Thyroid gland (tissue), 4 donors: ENCODE measurements around the gene FCRLB. TPM values are rescaled to one million over a fixed set of nuclear protein-coding genes. Genes with fewer than 3 reads are reported as not detected.

Source experiments
- DNase-seq, 2 donors: peaks; one replicate each; pipeline ENCODE4 v3.0.0-alpha.2; 2019
- H3K27ac ChIP-seq, 3 donors: fragments of 200-600 bp; sonication (generic); 1 replicate in 2 of 3; 2 replicates in 1 of 3; pipeline ENCODE4 v1.5.1; 2016 to 2019; ENCODE audit warnings: mild to moderate bottlenecking in 1 of 3, moderate library complexity in 1 of 3
- H3K27me3 ChIP-seq: fragments of 200-600 bp; sonication (generic); one replicate; pipeline ENCODE4 v1.5.1; 2019
- H3K36me3 ChIP-seq, 2 donors: fragments of 200-600 bp; sonication (generic); one replicate each; pipeline ENCODE4 v1.5.1; 2016 to 2019
- H3K4me1 ChIP-seq, 2 donors: fragments of 200-600 bp; sonication (generic); one replicate each; pipeline ENCODE4 v1.5.1; 2017 to 2019
- H3K4me3 ChIP-seq, 3 donors: fragments of 200-600 bp; sonication (generic); replicated peaks in 1 of 3; 1 replicate in 2 of 3; 2 replicates in 1 of 3; pipeline ENCODE4 v1.5.1; 2016; ENCODE audit warnings: mild to moderate bottlenecking in 1 of 3
- H3K9me3 ChIP-seq: fragments of 200-600 bp; sonication (generic); one replicate; pipeline ENCODE4 v1.5.1; 2017
- POLR2A ChIP-seq, 2 donors: fragments of 450-650 bp; IDR thresholded peaks; one replicate each; pipeline ENCODE4 v1.6.1; 2017; ENCODE audit warnings: antibody characterized with exemption in 2 of 2, mild to moderate bottlenecking in 2 of 2, moderate library complexity in 1 of 2
- WGBS, 2 donors: methylation state at CpG; one replicate each; pipeline ENCODE4 v1.1.5; 2017; 5-methylcytosine and 5-hydroxymethylcytosine counted together
- intact Hi-C: fragments of 100-400 bp; cut with DNase I; formaldehyde crosslinking; loops from one replicate; pipeline ENCODE4 v1.15.1; 2023
- total RNA-seq, 4 donors: library from RNA; depleted of rRNA; stranded (reverse); fragments of >200 nt; gene quantifications; one replicate each; pipeline ENCODE4 v1.2.3, GENCODE V29; 2016
- TF ChIP-seq, protein P1 (sequence below), 6 experiments: fragments of 200-600 bp in 3 of 6; fragments of 450-650 bp in 3 of 6; sonication (generic) in 3 of 6; IDR thresholded peaks; one replicate each; pipeline ENCODE4 v1.5.1; 2016 to 2019; ENCODE audit warnings: antibody characterized with exemption in 6 of 6, mild to moderate bottlenecking in 2 of 6, inconsistent platforms in 1 of 6, moderate library complexity in 1 of 6

FCRLB gene
- total RNA-seq, 4 donors from 2014 or later = 0.67 to 2.4 (median 0.89) TPM; not detected in 1

DNA sequence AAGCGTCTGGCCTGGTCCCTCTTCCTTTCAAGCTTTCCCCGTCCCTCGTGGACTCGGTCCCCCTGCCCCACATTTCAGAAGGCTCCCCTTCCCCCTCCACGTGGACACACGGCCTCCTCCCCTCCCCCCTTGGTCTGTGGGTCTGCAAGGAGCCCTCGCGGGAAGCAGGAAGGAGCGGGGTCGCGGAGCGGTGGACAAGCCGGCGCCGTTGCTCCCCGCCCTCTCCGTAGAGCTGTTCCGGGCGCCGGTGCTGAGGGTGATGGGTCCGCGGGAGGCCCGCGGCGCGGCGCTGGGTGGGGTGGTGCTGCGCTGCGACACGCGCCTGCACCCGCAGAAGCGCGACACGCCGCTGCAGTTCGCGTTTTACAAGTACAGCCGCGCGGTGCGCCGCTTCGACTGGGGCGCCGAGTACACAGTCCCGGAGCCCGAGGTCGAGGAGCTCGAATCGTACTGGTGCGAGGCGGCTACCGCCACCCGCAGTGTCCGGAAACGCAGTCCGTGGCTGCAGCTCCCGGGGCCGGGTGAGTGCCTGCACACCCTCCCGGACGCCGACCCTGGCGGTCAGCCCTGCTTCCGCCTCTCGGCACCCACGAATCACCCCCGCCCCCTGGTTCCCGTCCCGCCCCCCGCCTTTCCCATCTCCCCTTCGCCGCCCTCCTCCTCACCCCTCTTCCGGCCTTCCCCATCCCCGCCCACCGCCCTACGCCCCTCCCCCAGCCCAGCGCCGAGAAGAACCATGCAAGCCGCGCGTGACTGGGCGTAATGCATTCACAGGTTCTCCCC is 5.3 kb downstream of the FCRLB start:
- Histone ChIP-seq H3K4me1 (peaks cover 3 to 5% of the 10 kb centered on the region in 2 donors), H3K9me3 (no peaks in the 10 kb centered on the region), H3K4me3 (peak overlapping the region; percentile 19 to 73 (median 69)), H3K27me3 (no peaks in the 10 kb centered on the region), H3K27ac (peak overlapping the region; percentile 46 to 87 (median 72)), H3K36me3 (no peaks in the 10 kb centered on the region)
- WGBS, 2 donors = 0 to 3% methylated on average over 3 to 10 of the region's 83 CpGs
- intact Hi-C loops = no loop called here
- TF ChIP-seq, protein P1, sequence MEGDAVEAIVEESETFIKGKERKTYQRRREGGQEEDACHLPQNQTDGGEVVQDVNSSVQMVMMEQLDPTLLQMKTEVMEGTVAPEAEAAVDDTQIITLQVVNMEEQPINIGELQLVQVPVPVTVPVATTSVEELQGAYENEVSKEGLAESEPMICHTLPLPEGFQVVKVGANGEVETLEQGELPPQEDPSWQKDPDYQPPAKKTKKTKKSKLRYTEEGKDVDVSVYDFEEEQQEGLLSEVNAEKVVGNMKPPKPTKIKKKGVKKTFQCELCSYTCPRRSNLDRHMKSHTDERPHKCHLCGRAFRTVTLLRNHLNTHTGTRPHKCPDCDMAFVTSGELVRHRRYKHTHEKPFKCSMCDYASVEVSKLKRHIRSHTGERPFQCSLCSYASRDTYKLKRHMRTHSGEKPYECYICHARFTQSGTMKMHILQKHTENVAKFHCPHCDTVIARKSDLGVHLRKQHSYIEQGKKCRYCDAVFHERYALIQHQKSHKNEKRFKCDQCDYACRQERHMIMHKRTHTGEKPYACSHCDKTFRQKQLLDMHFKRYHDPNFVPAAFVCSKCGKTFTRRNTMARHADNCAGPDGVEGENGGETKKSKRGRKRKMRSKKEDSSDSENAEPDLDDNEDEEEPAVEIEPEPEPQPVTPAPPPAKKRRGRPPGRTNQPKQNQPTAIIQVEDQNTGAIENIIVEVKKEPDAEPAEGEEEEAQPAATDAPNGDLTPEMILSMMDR (IDR thresholded peaks at IDR 0.05) = peak in 1 of 6 experiments; percentile 8
- TF ChIP-seq POLR2A (IDR thresholded peaks at IDR 0.05) = peak in 1 of 2 donors; percentile 68
- peak; percentile 81 to 86 for DNase-seq

DNA sequence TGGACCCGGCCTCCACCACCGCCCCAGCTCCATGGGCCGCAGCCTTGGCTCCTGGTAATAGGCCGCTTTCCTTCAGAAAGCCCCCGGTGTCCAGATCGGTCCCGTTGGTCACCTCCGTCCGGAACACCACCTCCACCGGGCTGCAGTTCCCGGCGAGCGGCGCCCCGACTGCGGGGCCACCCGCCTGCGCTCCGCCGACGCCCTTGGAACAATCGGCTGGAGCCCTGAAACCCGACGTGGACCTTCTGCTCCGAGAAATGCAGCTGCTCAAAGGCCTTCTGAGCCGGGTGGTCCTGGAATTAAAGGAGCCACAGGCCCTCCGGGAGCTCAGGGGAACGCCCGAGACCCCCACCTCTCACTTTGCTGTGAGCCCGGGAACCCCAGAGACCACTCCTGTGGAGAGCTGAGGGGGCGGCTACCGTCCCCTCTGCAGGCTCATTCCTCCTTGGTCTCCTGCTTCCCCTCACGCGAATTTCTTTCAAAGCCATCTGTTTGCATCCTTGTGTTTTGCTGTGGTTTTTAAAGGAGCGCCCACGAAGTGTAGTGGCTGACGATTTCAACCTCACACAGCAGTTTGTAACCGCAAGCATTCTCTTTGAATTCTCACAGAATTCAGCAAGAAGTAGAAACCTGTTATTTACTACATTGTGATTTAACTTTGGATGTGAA is 6.0 kb downstream of the FCRLB start:
- no peaks in the 10 kb centered on the region for H3K9me3 ChIP-seq
- H3K4me1 ChIP-seq = peaks cover 3 to 5% of the 10 kb centered on the region in 2 donors
- intact Hi-C loops = no loop called here
- H3K4me3 ChIP-seq = peak overlapping the region in 2 of 3 donors; percentile 19 to 69
- no peak for DNase-seq
- 6 to 9% methylated on average over 12 to 25 of the region's 38 CpGs for WGBS, 2 donors
- H3K36me3 ChIP-seq = no peaks in the 10 kb centered on the region
- TF ChIP-seq POLR2A (IDR thresholded peaks at IDR 0.05) = no peak
- TF ChIP-seq, protein P1 (IDR thresholded peaks at IDR 0.05) = no peak
- H3K27ac ChIP-seq = peak overlapping the region; percentile 46 to 87 (median 72)
- H3K27me3 ChIP-seq = no peaks in the 10 kb centered on the region

GRCh38 chr1:161728376-161729226 is 7.3 kb downstream of the FCRLB start:
- DNase-seq = no peak
- no peak overlapping the region for H3K4me3 ChIP-seq
- H3K27ac ChIP-seq = no peak overlapping the region
- TF ChIP-seq, protein P1 (IDR thresholded peaks at IDR 0.05) = no peak
- TF ChIP-seq POLR2A (IDR thresholded peaks at IDR 0.05) = no peak
- WGBS, 2 donors = 93 to 98% methylated on average over 7 of the region's 7 CpGs
- no peaks in the 10 kb centered on the region for H3K9me3 ChIP-seq
- peaks cover 3 to 5% of the 10 kb centered on the region in 2 donors for H3K4me1 ChIP-seq
- no peaks in the 10 kb centered on the region for H3K36me3 ChIP-seq
- intact Hi-C loops = no loop called here
- H3K27me3 ChIP-seq = no peaks in the 10 kb centered on the region

DNA sequence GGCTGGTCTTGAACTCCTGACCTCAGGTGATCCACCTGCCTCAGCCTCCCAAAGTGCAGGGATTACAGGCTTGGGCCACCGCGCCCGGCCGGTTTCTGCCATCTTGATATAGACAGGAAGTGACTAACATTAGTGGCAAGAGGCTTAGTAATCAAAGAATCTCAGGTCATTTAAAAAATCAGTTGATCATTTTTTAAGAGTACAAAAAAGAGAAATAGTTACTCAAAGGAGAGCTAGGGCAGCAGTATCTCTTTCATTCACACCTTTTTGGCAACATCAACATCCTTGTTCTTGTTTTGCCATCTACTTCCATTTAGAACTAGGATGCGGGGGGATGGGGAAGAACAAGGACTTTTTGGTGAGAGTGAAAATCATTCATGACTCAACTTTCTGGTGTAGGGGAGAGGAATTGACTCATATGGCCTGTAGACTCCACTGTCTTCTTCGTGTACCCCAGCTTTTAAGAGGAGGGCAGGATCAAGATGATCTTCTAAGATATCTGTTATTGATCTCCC is 8.8 kb downstream of the FCRLB start:
- H3K27me3 ChIP-seq = no peaks in the 10 kb centered on the region
- DNase-seq = no peak
- H3K27ac ChIP-seq = no peak overlapping the region
- H3K9me3 ChIP-seq = no peaks in the 10 kb centered on the region
- intact Hi-C loops = no loop called here
- no peaks in the 10 kb centered on the region for H3K36me3 ChIP-seq
- no peak overlapping the region for H3K4me3 ChIP-seq
- WGBS, 2 donors = 72 to 82% methylated on average over 6 of the region's 6 CpGs
- peaks cover 3 to 5% of the 10 kb centered on the region in 2 donors for H3K4me1 ChIP-seq
- no peak for TF ChIP-seq POLR2A (IDR thresholded peaks at IDR 0.05)
- TF ChIP-seq, protein P1 (IDR thresholded peaks at IDR 0.05) = no peak
